Left forelimb (tissue), 1 donor: ENCODE data around the gene TMEM191B.
"Not testable (repeated sequence)": the region's sequence is repeated elsewhere in the genome, so short reads cannot be mapped to it uniquely, and the experiment has no call there.

Experiments
- DNase-seq: peaks from one replicate; pipeline ENCODE4 v3.0.0-alpha.2; 2018; ENCODE audit warnings: low spot score

The TMEM191B gene

DNA sequence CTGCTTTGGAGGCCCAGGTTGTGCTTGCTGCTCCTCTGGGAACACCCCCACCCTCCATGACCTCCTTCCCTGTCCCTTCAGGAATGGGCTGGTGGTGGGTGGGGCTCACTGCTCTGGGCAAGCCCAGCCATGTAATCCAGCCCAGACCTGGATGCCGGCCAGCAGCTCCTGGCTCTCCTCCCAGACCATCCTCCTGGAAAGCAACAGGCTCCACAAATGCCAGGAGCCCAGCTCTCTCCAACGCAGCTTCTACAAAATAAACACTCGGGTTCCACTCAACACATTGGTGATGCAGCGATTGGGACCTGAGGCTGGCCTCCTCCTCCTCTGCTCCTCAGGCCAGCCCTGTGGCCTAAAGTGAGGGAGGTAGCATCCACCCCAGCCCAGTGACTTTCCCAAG is 30.9 kb downstream of the TMEM191B start:
- not testable (repeated sequence) for DNase-seq

DNA sequence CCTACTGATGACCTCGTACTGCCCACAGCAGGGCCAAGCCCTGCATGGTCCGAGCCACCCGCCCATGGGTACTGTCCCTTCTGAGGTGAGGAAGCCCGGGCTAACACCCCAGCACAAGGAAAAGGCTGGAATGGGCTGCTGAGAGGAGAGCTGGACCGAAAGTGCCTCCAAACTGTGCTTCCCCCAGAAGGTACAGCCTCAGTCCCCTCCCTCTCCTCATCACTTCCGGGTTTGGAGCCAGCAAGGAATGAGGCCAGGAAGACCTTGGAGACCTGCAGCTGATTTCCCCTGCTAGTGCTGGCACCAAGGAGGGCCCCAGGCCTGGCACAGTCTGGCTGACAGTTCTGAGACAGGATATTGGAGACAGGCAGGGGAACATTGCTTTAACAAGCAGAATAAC is 31.3 kb downstream of the TMEM191B start:
- DNase-seq: not testable (repeated sequence)

DNA sequence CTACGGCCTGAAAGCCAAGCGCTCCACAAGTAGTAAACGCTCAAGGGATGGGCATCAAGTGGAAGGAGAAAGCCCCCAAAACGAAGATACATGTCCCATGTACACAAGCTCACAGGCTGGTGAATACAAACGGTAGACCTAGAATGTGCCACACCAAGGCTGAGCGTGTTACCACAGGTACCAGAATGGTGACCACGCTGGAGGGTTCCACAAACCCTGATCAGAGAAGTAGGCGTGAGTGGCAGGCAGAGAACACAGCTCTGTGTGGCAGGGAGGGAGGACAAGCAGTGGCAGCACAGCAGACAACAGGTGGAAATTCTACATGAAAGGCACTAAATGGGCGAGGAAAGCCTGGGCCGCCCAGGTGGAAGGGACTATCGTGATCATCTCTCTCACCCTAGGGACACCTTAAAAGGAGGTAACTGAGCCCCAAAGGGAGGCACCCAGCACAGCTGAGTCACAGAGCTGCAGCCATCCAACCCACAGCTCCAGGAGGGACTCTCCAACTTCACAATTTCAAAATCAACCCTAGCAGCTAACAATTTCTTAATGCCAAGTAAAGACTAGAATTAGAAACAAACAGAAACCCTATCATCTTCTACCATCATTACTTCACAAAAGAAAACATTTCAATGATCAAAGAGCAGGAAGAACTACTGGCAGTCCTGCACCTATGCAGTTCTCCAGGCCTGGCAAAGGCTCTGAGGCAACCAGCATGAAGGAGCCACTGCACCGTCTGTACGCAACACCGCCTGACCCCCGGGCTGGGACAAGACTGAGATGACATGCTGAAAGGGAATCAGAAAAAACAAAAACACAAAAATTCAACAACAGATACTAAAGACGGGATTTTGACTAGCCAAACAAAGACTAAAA is 32.7 kb downstream of the TMEM191B start:
- DNase-seq: not testable (repeated sequence)

DNA sequence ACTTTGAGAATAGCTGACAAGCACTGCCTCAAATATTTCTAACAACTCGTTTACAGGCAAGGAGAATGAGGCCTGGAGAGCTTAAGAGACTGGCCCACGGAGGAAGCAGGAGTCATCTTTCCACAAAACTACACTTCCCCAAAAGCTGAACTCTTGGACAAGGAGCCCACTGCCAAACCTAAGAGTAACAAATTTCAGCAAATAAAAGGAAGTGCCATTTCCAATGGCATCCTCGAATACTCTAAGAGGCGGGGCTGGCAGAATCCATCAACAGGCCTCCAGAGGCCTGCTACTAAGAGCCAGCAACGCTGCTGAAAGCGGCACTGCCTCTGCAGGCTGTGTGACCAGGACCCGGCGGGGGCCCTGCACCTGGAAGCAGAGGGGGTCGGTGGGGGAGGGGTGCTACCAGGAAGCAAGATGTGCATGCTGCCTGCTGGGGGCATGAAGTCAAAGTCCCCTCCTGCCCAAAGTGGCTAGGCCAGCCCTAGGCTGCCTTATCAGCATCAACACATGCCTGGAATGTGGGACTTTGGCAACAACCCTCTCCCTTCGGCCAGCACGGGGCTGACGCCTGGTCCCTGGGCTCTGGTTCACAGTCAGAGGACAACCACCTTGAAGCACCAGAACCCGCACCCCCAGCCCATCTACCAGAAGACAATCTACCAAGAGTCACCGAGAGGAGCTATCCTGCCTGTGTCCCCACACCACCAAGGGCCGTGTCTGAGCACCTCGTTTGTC is 43.1 kb downstream of the TMEM191B start:
- not testable (repeated sequence) for DNase-seq

DNA sequence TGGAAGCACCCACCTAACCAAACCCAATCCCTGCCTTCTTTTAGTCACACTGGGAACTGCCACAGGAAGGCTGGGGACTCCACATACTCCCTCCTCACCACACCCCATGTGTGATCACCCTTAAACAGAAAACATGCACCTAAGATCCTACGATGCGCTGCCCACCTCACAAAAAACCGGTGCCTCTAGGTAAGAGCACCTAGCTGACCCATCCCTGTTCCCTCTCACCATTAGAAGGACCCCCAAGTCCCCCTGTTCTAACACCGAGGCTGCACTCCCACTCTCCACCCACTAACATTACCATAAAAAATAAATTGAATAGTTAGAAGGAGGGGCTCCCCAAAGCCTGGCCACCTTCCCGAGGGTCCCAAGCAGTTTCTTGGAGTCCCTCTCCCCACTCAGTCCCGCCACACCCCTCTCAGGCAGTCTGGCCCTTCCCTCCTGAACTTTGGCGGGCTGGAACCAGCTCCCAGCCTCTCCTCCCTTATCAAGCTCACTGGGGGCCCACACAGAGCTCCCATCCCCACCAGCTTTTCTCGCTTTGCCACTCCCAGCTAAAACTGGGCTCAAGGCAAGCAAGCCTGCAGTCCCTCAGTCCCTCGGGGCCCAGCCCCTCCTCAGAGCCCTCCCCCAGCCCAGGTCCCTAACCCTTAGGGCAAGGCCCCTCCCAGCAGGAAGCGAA is 46.0 kb downstream of the TMEM191B start:
- DNase-seq: not testable (repeated sequence)

DNA sequence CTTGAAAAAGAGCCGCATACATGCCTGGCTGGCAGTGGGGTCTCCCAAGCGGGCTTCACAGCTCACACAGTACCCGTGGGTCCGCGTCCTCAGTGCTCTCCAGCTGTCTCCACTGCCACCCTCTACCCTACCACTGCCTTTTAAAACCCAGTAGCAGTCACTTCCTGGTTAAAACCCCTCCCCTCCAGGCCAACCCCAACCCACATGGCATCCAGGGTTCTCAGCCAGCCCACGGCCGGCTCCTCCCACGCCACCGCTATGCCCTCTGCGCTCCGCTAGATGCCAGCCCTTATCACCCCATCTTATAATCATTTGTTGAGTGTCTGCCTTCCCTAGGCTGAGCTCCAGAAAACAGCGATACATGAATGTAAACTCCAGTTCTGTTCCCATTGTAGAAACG is 47.0 kb downstream of the TMEM191B start:
- DNase-seq: not testable (repeated sequence)

DNA sequence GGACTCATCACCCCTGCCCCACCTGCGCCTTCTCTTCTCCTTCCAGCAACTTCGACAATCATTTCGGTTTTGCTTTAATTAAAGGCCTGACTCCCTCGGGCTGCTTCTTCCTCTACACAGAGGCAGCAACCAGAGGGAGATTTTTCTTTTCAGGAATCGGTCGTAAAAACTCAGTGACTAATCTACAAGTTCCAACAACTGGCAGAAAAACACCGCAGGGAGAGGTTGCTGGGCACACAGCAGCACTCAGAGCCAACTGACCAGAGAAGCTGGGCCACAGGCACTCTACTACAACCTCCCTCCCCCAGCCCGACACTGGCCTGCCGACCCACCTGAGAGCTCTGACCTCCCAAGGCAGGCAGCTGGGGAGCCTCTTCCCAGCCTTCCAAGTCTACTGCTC is 48.1 kb downstream of the TMEM191B start:
- not testable (repeated sequence) for DNase-seq

DNA sequence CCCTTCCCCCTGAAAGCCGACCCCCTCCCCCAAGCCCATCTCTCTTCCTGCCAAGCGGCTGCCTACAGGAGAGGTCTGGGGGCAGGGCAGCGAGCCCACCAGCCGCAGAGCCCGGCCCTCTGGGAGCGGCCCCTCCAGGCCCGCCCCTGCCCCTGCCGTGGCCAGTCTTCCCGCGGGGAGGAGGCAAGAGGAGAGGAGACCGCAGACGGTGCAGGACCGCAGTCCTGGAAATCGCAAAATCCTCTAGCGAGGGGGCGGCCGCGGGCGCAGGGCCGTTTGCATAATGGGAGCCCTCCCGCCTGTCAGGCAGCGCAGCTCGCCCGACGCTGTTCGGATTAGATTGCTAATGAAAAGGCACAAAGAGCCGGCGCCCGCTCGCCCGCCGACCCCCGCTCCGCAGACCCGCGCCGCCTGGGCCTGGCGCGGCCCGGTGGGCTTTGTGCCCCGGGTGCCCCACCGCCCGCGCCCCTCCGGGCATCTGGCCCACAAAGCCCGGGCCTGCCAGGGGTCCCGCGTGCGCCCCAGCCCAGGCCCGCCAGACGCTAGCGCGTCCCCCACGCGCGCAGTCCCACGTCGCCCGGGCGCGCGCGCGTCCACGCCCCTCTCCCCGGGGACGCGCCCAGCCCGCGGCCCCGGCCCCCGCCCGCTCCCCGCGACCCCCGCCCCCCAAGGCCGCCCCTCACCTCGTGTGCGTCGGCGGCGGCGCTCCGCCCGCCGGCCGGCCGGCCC is 49.7 kb downstream of the TMEM191B start:
- DNase-seq: not testable (repeated sequence)

DNA sequence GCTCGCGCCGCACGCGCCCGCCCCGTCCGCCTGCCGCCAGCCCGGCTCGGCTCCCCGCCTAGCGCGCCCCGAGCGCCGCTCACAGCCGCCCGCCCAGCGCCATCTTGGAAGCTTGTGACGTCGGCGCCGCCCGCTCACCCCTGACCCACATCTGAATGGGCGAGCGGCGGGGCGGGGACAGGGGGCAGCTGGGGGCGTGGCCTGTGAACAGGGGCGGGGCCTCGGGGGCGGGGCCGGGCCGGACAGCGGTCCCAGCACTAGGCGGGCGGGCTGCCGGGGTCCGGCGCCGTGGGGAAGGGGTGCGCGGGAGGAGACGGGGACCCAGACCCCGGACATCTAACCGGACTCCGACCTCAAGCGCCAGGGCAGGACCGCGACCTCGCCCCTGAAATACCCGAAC is 50.2 kb downstream of the TMEM191B start:
- peak; percentile 65 for DNase-seq
